Amniotic stem cell (primary cell): ENCODE measurements around the gene RAB3C.

Experiments used
- DNase-seq: peaks from one replicate; lab custom pipeline; 2025; lab: John Stamatoyannopoulos, UW

Gene RAB3C

GRCh38 chr5:58886315-58887207 is 303.7 kb downstream of the RAB3C start:
- DNase-seq = no peak

- no peak for DNase-seq
Measured at GRCh38 chr5:58887311-58887710, 304.4 kb downstream of the RAB3C start.

GRCh38 chr5:58887721-58888409 is 305.0 kb downstream of the RAB3C start:
- DNase-seq = no peak

DNA sequence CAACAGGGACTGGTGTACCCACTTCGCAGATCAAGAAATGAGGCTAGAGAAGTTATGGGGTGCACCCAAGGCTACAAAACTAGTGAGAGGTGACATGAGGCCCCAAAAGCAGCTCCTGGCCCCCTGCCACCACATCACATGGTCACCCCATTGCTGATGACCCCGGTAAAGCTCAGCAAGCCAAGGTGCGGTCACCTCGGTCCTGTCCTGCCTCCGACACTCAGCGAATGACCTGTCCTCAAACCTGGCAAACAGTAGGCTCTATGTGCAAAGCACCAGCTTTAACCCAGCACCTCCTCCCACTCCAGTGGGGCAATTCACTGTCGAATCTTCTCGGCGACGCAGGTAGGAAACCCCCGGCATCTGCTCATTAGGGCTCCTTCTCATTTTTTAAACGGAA is 307.4 kb downstream of the RAB3C start:
- DNase-seq = no peak

- no peak for DNase-seq
Measured at GRCh38 chr5:58890701-58891085, 307.8 kb downstream of the RAB3C start.

DNA sequence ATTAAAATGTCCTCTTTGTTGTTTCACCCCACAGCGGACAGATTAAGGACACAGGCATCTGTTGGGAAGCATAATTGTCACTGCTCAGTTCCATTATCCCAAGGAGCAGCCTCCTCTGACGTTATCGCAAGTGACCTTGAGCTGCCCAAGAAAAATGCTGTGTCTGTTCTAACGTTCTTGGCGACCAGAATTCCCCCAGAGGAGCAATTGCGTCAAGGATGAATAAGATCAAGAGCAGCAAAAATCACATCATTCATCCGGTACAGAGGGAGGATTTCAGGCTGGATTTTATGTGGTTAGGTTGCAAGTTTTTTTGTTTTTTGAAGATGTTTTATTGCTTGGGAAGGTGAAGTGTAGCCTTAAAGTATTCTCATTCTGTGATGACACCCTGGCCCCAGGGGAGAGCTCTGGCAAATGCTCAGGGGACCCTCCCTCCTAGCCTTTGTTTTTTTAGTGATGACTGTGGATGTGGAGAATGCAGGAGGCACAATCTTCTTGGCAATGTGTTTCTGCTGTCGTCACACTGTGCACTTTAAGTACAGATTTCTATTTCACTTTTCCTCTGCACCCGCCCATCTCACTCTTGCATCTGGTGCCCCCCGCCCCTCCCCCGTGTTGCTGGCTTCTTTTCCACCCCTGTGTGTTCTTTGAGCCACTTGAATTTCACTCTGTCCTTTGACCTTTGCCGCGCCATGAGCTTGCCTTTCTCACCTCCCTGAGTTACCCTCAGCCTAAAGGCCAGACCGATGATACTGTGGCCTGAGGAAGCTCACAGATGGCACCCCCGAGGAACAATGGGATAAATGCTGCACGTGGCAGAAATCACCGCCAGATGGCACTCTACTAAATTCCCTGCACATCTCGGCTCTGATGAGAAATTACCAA is 308.5 kb downstream of the RAB3C start:
- peak; percentile 23 for DNase-seq

DNA sequence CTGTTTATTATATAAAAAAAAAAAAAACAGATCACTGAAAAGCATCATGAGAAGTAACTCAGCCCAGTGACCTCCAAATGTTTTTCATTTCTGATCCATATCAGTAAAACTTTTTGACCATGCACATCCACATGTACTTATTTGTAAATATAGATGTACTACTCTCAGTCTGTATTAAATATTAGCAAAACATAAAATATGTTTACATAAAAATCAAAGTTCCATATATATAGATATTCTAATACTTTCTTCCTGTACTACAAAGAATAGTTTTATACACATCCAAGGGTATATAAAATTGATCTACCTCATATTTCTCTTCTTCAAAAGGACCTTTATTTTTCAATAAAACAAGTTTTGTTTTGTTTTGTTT is 309.1 kb downstream of the RAB3C start:
- DNase-seq = no peak

DNA sequence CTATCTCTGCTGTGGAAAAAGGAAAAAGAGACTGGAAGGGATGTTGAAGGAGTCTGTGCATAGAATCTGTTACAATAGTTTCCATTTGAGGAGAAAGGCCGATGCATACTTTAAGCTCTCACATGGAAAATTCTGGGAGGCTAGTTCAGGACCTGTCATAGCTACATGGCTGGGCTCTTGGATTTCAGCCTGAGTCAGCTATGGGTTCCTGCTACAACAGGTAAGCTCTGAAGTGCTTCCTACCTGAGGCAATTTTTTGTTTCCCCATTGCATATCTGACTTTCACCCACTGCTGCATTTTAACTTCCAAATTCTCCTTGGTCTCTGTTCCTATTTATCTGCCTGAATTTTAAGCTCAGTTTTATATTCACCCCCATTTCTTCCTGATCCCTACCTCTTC is 310.7 kb downstream of the RAB3C start:
- DNase-seq = no peak

DNA sequence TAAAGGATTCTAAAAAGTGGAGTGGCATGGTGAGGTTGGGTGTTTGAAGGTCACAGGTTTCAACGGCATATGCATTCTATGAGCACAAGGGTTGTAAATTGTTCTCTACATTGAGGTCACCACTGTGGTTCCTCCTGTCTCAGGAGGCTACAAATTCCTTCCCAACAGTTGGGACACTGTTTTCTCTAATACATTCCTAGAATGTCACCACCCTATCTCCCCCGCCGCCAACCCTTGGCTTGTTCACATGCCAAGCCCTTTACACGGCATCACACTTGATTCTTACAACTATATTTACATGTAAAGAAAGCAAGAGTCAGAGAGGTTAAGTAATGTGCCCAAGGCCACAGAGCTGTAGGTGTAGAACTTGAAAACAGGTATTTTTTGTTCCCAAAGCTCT is 315.1 kb downstream of the RAB3C start:
- DNase-seq = no peak

GRCh38 chr5:58898538-58898937 is 315.7 kb downstream of the RAB3C start:
- DNase-seq = no peak

DNA sequence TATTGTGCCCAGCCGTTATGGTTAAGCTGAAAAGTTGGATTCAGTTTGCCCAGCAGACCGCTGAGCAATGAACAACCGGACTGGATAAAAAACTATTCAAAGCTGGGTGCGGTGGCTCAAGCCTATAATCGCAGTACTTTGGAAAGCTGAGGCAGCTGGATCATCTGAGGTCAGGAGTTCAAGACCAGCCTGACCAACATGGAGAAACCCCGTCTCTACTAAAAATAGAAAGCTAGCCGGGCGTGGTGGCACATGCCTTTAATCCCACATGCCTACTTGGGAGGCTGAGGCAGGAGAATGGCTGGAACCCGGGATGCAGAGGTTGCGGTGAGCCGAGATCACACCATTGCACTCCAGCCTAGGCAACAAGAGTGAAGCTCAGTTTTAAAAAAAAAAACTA is 318.4 kb downstream of the RAB3C start:
- DNase-seq = no peak

- no peak for DNase-seq
Measured at GRCh38 chr5:58902305-58902704, 319.4 kb downstream of the RAB3C start.

- DNase-seq = no peak
Measured at GRCh38 chr5:58902765-58903164, 319.9 kb downstream of the RAB3C start.

DNA sequence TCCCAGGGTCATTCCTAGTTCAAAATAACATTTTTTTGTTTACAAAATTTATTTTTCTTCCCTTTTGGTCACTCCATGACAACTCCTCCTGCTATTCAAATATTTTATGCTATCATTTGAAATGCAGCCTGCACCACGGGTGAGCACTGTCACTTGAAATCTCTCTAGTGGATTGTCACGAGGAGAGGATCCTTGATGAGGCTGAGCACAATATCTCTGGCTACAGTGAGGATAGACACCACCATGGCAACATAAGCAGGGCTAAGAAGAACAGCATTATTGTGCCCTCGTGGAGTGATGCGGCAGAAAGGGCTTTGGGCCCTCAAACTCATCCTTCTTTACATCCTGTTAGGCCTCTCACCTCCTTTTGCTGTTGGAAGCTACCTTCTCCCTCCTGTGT is 321.9 kb downstream of the RAB3C start:
- no peak for DNase-seq

DNA sequence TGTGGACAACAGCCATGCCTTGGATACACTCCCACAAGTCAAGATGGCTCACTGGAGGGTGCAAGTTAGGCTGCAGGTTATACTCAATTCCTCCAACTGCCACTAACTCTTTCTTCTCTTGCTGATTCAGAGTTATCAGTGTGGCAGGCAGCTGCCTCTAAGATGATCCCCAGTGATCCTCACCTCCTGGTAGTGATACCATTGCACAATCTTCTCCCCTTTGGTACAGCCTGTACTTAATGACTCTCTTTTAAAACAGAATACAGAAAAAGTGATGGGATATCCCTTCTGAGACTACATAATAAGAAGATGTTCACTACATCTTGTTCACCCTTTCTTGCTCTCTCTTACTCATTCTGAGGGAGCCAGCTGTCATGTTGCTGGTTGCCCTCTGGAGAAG is 323.1 kb downstream of the RAB3C start:
- no peak for DNase-seq
